ENCODE results near the gene KRTAP10-12. TPM values are rescaled to one million over a fixed set of nuclear protein-coding genes. Genes with fewer than 3 reads are reported as not detected.
A peak's percentile ranks its signal among the peaks of the same experiment; 100 is the strongest.

Gene KRTAP10-12
- total and polyA plus RNA-seq, 4 experiments from 2014 or later, result not detected

DNA sequence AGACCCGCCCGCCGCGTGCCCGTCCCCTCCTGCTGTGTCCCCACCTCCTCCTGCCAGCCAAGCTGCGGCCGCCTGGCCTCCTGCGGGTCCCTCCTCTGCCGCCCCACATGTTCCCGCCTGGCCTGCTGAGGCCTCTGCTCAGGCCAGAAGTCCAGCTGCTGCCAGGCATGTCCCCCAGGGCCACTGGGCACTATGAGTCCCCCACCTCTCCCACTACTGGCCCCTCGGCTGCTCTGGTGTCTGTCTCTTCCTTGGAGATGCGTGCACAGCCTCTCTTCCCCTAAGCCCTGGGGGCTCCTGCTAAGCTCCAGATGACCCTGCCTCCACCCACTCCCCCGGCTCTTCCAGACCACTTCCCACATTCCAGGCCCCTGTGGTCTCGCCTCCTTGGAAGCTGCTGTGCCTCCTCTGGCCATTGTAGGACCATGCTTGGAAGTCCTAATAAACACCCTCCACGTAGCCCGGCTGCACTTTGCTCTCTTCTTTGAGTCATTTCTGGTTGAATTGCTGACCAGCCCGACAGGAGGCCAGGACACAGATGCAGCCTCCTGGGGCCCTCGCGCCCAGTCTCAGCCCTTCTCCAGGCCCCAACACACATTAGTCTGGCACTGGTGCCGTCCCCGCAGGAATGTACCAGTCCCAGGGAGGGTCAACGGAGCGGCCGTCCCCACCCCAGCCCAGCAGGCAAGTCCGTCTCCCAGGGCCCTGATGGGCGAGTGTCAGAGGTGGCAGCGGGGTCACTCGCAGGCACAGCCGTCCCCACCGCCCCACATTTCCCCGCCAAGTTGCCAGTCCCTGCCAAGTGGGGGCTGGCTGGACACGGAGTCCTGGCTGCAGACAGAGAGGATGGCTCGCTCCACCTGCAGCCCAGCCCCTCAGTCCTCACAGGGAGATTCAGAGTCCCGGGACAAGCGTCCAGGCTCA lies 1.1 kb downstream of the KRTAP10-12 start:
- H3K36me3 Mint-ChIP-seq, result no peaks in the 10 kb centered on the region
- H3K4me3 Mint-ChIP-seq, result no peak overlapping the region
- intact Hi-C loops (cut with micrococcal nuclease), result no loop called here
- no peaks in the 10 kb centered on the region for H3K36me3 ChIP-seq (ENCODE audit: insufficient read depth, low read length)
- CTCF ChIA-PET (ENCODE audit: partially characterized antibody), result no interaction called here
- no peak overlapping the region for H3K27ac ChIP-seq (ENCODE audit: low read depth, low read length)
- H3K27me3 Mint-ChIP-seq, result peaks cover 43 to 48% of the 10 kb centered on the region in 2 donors
- H3K9me3 ChIP-seq (ENCODE audit: control insufficient read depth in 1 of 2, low read length in 2 of 2), result no peaks in the 10 kb centered on the region
- POLR2A ChIA-PET (ENCODE audit: partially characterized antibody), result interaction anchor here (1.6 kb wide), 1 partner anchor 79 kb away, joined by 4 read pairs; no protein-coding TSS in a partner anchor
- H3K27ac Mint-ChIP-seq, result no peak overlapping the region
- no peak for DNase-seq
- H3K4me1 Mint-ChIP-seq, result peaks cover 4 to 18% (median 12%) of the 10 kb centered on the region in 4 donors
- H3K4me3 ChIP-seq (ENCODE audit: low read length in 2 of 2), result no peak overlapping the region
- H3K4me1 ChIP-seq (ENCODE audit: insufficient read depth, low read length), result no peaks in the 10 kb centered on the region
- H3K27me3 ChIP-seq (ENCODE audit: insufficient read depth, low read length), result peaks cover 13% of the 10 kb centered on the region
- peaks cover 0 to 6% (median 2%) of the 10 kb centered on the region in 8 donors for H3K9me3 Mint-ChIP-seq

- intact Hi-C loops (cut with micrococcal nuclease), result no loop called here
- Histone ChIP-seq H3K36me3 (ENCODE audit: insufficient read depth, low read length) (no peaks in the 10 kb centered on the region), H3K4me3 (ENCODE audit: low read length in 2 of 2) (no peak overlapping the region), H3K27ac (ENCODE audit: low read depth, low read length) (no peak overlapping the region), H3K27me3 (ENCODE audit: insufficient read depth, low read length) (peaks cover 27% of the 10 kb centered on the region), H3K4me1 (ENCODE audit: insufficient read depth, low read length) (no peaks in the 10 kb centered on the region), H3K9me3 (ENCODE audit: control insufficient read depth in 1 of 2, low read length in 2 of 2) (no peaks in the 10 kb centered on the region)
- no peak for DNase-seq
- ChIA-PET CTCF (ENCODE audit: partially characterized antibody) (no interaction called here), POLR2A (ENCODE audit: partially characterized antibody) (no interaction called here)
- no peak overlapping the region for H3K4me3 Mint-ChIP-seq
- H3K4me1 Mint-ChIP-seq, result peaks cover 1 to 16% (median 9%) of the 10 kb centered on the region in 4 donors
- no peak overlapping the region for H3K27ac Mint-ChIP-seq
- H3K36me3 Mint-ChIP-seq, result no peaks in the 10 kb centered on the region
- peaks cover 0 to 5% (median 3%) of the 10 kb centered on the region in 8 donors for H3K9me3 Mint-ChIP-seq
- peaks cover 50 to 54% of the 10 kb centered on the region in 2 donors for H3K27me3 Mint-ChIP-seq
Measured at GRCh38 chr21:44699502-44700001, 2.6 kb downstream of the KRTAP10-12 start.

- Mint-ChIP-seq H3K4me1 (peaks cover 1 to 16% (median 3%) of the 10 kb centered on the region in 4 donors), H3K9me3 (peaks cover 0 to 12% (median 11%) of the 10 kb centered on the region in 8 donors), H3K27ac (no peak overlapping the region), H3K27me3 (peaks cover 57 to 61% of the 10 kb centered on the region in 2 donors), H3K4me3 (no peak overlapping the region), H3K36me3 (no peaks in the 10 kb centered on the region)
- no peak for DNase-seq
- no peak overlapping the region for H3K4me3 ChIP-seq (ENCODE audit: low read length in 2 of 2)
- H3K27me3 ChIP-seq (ENCODE audit: insufficient read depth, low read length), result peaks cover 30% of the 10 kb centered on the region
- intact Hi-C loops (cut with micrococcal nuclease), result no loop called here
- POLR2A ChIA-PET (ENCODE audit: partially characterized antibody), result no interaction called here
- H3K4me1 ChIP-seq (ENCODE audit: insufficient read depth, low read length), result no peaks in the 10 kb centered on the region
- CTCF ChIA-PET (ENCODE audit: partially characterized antibody), result interaction anchor here (1.1 kb wide), 1 partner anchor 42 kb away, joined by 3 read pairs; no protein-coding TSS in a partner anchor
- H3K9me3 ChIP-seq (ENCODE audit: control insufficient read depth in 1 of 2, low read length in 2 of 2), result no peaks in the 10 kb centered on the region
- H3K27ac ChIP-seq (ENCODE audit: low read depth, low read length), result no peak overlapping the region
- no peaks in the 10 kb centered on the region for H3K36me3 ChIP-seq (ENCODE audit: insufficient read depth, low read length)
Measured at GRCh38 chr21:44700101-44701022, 3.4 kb downstream of the KRTAP10-12 start.

- Histone ChIP-seq H3K27me3 (ENCODE audit: insufficient read depth, low read length) (peaks cover 30% of the 10 kb centered on the region), H3K27ac (ENCODE audit: low read depth, low read length) (no peak overlapping the region), H3K36me3 (ENCODE audit: insufficient read depth, low read length) (no peaks in the 10 kb centered on the region), H3K4me1 (ENCODE audit: insufficient read depth, low read length) (no peaks in the 10 kb centered on the region), H3K9me3 (ENCODE audit: control insufficient read depth in 1 of 2, low read length in 2 of 2) (no peaks in the 10 kb centered on the region), H3K4me3 (ENCODE audit: low read length in 2 of 2) (no peak overlapping the region)
- intact Hi-C loops (cut with micrococcal nuclease), result no loop called here
- H3K9me3 Mint-ChIP-seq, result peaks cover 0 to 17% (median 16%) of the 10 kb centered on the region in 8 donors
- no peak overlapping the region for H3K27ac Mint-ChIP-seq
- ChIA-PET POLR2A (ENCODE audit: partially characterized antibody) (no interaction called here), CTCF (ENCODE audit: partially characterized antibody) (interaction anchor here (1.1 kb wide), 1 partner anchor 41 kb away, joined by 3 read pairs; no protein-coding TSS in a partner anchor)
- peaks cover 60 to 64% of the 10 kb centered on the region in 2 donors for H3K27me3 Mint-ChIP-seq
- H3K36me3 Mint-ChIP-seq, result no peaks in the 10 kb centered on the region
- no peak for DNase-seq
- peaks cover 1 to 16% (median 3%) of the 10 kb centered on the region in 4 donors for H3K4me1 Mint-ChIP-seq
- H3K4me3 Mint-ChIP-seq, result no peak overlapping the region
Measured at GRCh38 chr21:44701023-44701400, 4.0 kb downstream of the KRTAP10-12 start.

- CTCF ChIA-PET (ENCODE audit: partially characterized antibody), result interaction anchor here (1.1 kb wide), 1 partner anchor 41 kb away, joined by 3 read pairs; no protein-coding TSS in a partner anchor
- Histone ChIP-seq H3K4me1 (ENCODE audit: insufficient read depth, low read length) (no peaks in the 10 kb centered on the region), H3K27me3 (ENCODE audit: insufficient read depth, low read length) (peaks cover 34% of the 10 kb centered on the region), H3K27ac (ENCODE audit: low read depth, low read length) (no peak overlapping the region), H3K36me3 (ENCODE audit: insufficient read depth, low read length) (no peaks in the 10 kb centered on the region), H3K4me3 (ENCODE audit: low read length in 2 of 2) (no peak overlapping the region), H3K9me3 (ENCODE audit: control insufficient read depth in 1 of 2, low read length in 2 of 2) (no peaks in the 10 kb centered on the region)
- intact Hi-C loops (cut with micrococcal nuclease), result no loop called here
- POLR2A ChIA-PET (ENCODE audit: partially characterized antibody), result no interaction called here
- Mint-ChIP-seq H3K36me3 (no peaks in the 10 kb centered on the region), H3K9me3 (peaks cover 0 to 22% (median 21%) of the 10 kb centered on the region in 8 donors), H3K27me3 (peaks cover 62 to 63% of the 10 kb centered on the region in 2 donors), H3K27ac (no peak overlapping the region), H3K4me3 (no peak overlapping the region), H3K4me1 (peaks cover 1 to 16% (median 3%) of the 10 kb centered on the region in 4 donors)
- no peak for DNase-seq
Measured at GRCh38 chr21:44701541-44701940, 4.6 kb downstream of the KRTAP10-12 start.

DNA sequence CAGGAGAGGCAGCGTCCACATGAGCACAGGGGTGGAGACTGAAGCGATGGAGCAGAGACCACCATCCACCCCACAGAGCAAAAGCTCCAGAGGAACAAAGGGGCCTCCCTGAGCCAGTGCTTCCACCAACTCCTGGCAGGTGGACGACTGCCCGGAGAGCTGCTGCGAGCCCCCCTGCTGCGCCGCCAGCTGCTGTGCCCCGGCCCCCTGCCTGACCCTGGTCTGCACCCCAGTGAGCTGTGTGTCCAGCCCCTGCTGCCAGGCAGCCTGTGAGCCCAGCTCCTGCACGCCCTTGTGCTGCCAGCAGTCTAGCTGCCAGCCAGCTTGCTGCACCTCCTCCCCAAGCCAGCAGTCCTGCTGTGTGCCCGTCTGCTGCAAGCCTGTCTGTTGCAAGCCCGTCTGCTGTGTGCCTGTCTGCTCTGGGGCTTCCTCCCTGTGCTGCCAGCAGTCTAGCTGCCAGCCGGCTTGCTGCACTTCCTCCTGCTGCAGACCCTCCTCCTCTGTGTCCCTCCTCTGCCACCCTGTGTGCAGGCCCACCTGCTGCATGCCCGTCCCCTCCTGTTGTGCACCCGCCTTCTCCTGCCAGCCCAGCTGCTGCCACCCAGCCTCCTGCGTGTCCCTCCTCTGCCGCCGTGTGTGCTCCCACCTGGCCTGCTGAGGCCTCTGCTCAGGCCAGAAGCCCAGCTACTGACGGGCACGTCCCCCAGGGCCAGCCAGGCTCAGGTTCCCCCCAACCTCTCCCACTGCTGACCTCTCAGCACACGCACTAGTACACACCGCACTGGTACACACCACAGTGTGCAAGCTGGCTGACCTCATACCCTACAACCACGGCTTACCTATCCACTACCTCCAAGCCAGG lies 5.4 kb downstream of the KRTAP10-12 start:
- no peak overlapping the region for H3K4me3 ChIP-seq (ENCODE audit: low read length in 2 of 2)
- CTCF ChIA-PET (ENCODE audit: partially characterized antibody), result no interaction called here
- POLR2A ChIA-PET (ENCODE audit: partially characterized antibody), result no interaction called here
- peaks cover under 1 to 16% (median 1%) of the 10 kb centered on the region in 4 donors for H3K4me1 Mint-ChIP-seq
- DNase-seq, result no peak
- no peak overlapping the region for H3K27ac ChIP-seq (ENCODE audit: low read depth, low read length)
- peaks cover 58 to 62% of the 10 kb centered on the region in 2 donors for H3K27me3 Mint-ChIP-seq
- peaks cover 0 to 24% (median 21%) of the 10 kb centered on the region in 8 donors for H3K9me3 Mint-ChIP-seq
- no peaks in the 10 kb centered on the region for H3K36me3 ChIP-seq (ENCODE audit: insufficient read depth, low read length)
- H3K27ac Mint-ChIP-seq, result peak overlapping the region in 2 of 7 donors; percentile 23 to 30
- intact Hi-C loops (cut with micrococcal nuclease), result no loop called here
- H3K9me3 ChIP-seq (ENCODE audit: control insufficient read depth in 1 of 2, low read length in 2 of 2), result no peaks in the 10 kb centered on the region
- no peak overlapping the region for H3K4me3 Mint-ChIP-seq
- H3K36me3 Mint-ChIP-seq, result no peaks in the 10 kb centered on the region
- peaks cover under 1% of the 10 kb centered on the region for H3K4me1 ChIP-seq (ENCODE audit: insufficient read depth, low read length)
- H3K27me3 ChIP-seq (ENCODE audit: insufficient read depth, low read length), result peaks cover 40% of the 10 kb centered on the region

All from CD4-positive, alpha-beta memory T cell (primary cell).